Left ventricle myocardium inferior (tissue), 1 donor: ENCODE results near the gene CERK. TPM values are rescaled to one million over a fixed set of nuclear protein-coding genes. Genes with fewer than 3 reads are reported as not detected.

Source experiments
- DNase-seq: peaks from one replicate; pipeline ENCODE4 v3.0.0-alpha.2; 2020
- H3K27ac ChIP-seq: fragments of 200-600 bp; replicated peaks from 2 replicates; pipeline ENCODE4 v1.8.0; 2021
- H3K27me3 ChIP-seq: fragments of 200-600 bp; 2 replicates; pipeline ENCODE4 v1.8.0; 2021; ENCODE audit warnings: low read depth
- H3K36me3 ChIP-seq: fragments of 200-600 bp; 2 replicates; pipeline ENCODE4 v1.8.0; 2021
- H3K4me1 ChIP-seq: fragments of 200-600 bp; 2 replicates; pipeline ENCODE4 v1.8.0; 2021
- H3K4me3 ChIP-seq: fragments of 200-600 bp; 2 replicates; pipeline ENCODE4 v1.8.0; 2021; ENCODE audit warnings: mild to moderate bottlenecking, moderate library complexity
- H3K9me3 ChIP-seq: fragments of 200-600 bp; replicated peaks from 2 replicates; pipeline ENCODE4 v1.8.0; 2021
- intact Hi-C: fragments of 100-400 bp; cut with micrococcal nuclease; formaldehyde crosslinking; loops from one replicate; pipeline ENCODE4 v1.11.0; 2022
- total RNA-seq: library from RNA; stranded (reverse); fragmentation: NEBNext Ultra II Directional; extraction: Animal tissue kit (Norgen Biotek cat#: 25700); gene quantifications from one replicate; pipeline ENCODE4 v1.2.1, GENCODE V29; 2021
- TF ChIP-seq, protein P1 (sequence below): fragments of 200-600 bp; IDR thresholded peaks from 2 replicates; pipeline ENCODE4 v1.8.0; 2021; ENCODE audit warnings: antibody characterized with exemption, mild to moderate bottlenecking, borderline replicate concordance
- donor health status: DM: no; HTN: yes; CAD: no; lungs with severe emphysema.

CERK gene
- total RNA-seq, 1 donor from 2014 or later, result 76.9 TPM

- Histone ChIP-seq H3K4me3 (peak overlapping the region; percentile 56), H3K27me3 (no peaks in the 10 kb centered on the region), H3K4me1 (peaks cover 84% of the 10 kb centered on the region), H3K27ac (peak overlapping the region; percentile 76), H3K36me3 (peaks cover 54% of the 10 kb centered on the region), H3K9me3 (no peaks in the 10 kb centered on the region)
- TF ChIP-seq, protein P1, sequence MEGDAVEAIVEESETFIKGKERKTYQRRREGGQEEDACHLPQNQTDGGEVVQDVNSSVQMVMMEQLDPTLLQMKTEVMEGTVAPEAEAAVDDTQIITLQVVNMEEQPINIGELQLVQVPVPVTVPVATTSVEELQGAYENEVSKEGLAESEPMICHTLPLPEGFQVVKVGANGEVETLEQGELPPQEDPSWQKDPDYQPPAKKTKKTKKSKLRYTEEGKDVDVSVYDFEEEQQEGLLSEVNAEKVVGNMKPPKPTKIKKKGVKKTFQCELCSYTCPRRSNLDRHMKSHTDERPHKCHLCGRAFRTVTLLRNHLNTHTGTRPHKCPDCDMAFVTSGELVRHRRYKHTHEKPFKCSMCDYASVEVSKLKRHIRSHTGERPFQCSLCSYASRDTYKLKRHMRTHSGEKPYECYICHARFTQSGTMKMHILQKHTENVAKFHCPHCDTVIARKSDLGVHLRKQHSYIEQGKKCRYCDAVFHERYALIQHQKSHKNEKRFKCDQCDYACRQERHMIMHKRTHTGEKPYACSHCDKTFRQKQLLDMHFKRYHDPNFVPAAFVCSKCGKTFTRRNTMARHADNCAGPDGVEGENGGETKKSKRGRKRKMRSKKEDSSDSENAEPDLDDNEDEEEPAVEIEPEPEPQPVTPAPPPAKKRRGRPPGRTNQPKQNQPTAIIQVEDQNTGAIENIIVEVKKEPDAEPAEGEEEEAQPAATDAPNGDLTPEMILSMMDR, result no peak
- intact Hi-C loops, result loop anchor here (10.0 kb wide), 1 partner anchor 110 kb away; no protein-coding TSS in a partner anchor
- DNase-seq, result peak; percentile 66
Measured at GRCh38 chr22:46674367-46674781, 63.7 kb downstream of the CERK start.

GRCh38 chr22:46673662-46674236 lies 64.3 kb downstream of the CERK start:
- no peaks in the 10 kb centered on the region for H3K27me3 ChIP-seq
- peaks cover 78% of the 10 kb centered on the region for H3K4me1 ChIP-seq
- intact Hi-C loops, result loop anchor here (10.0 kb wide), 1 partner anchor 109 kb away; no protein-coding TSS in a partner anchor
- DNase-seq, result no peak
- TF ChIP-seq, protein P1, result no peak
- H3K27ac ChIP-seq, result peak overlapping the region; percentile 76
- H3K4me3 ChIP-seq, result peak overlapping the region; percentile 56
- H3K36me3 ChIP-seq, result peaks cover 60% of the 10 kb centered on the region
- H3K9me3 ChIP-seq, result no peaks in the 10 kb centered on the region

GRCh38 chr22:46673205-46673604 lies 64.8 kb downstream of the CERK start:
- no peak overlapping the region for H3K4me3 ChIP-seq
- peaks cover 75% of the 10 kb centered on the region for H3K4me1 ChIP-seq
- intact Hi-C loops, result loop anchor here (10.0 kb wide), 1 partner anchor 108 kb away; no protein-coding TSS in a partner anchor
- peak overlapping the region; percentile 76 for H3K27ac ChIP-seq
- TF ChIP-seq, protein P1, result no peak
- H3K36me3 ChIP-seq, result peaks cover 65% of the 10 kb centered on the region
- H3K9me3 ChIP-seq, result no peaks in the 10 kb centered on the region
- no peaks in the 10 kb centered on the region for H3K27me3 ChIP-seq
- DNase-seq, result no peak

- Histone ChIP-seq H3K27ac (peak overlapping the region; percentile 76), H3K36me3 (peaks cover 66% of the 10 kb centered on the region), H3K4me3 (no peak overlapping the region), H3K4me1 (peaks cover 70% of the 10 kb centered on the region), H3K27me3 (no peaks in the 10 kb centered on the region), H3K9me3 (no peaks in the 10 kb centered on the region)
- TF ChIP-seq, protein P1, result no peak
- DNase-seq, result no peak
- intact Hi-C loops, result loop anchor here (10.0 kb wide), 1 partner anchor 108 kb away; no protein-coding TSS in a partner anchor
Measured at GRCh38 chr22:46672731-46673130, 65.3 kb downstream of the CERK start.

DNA sequence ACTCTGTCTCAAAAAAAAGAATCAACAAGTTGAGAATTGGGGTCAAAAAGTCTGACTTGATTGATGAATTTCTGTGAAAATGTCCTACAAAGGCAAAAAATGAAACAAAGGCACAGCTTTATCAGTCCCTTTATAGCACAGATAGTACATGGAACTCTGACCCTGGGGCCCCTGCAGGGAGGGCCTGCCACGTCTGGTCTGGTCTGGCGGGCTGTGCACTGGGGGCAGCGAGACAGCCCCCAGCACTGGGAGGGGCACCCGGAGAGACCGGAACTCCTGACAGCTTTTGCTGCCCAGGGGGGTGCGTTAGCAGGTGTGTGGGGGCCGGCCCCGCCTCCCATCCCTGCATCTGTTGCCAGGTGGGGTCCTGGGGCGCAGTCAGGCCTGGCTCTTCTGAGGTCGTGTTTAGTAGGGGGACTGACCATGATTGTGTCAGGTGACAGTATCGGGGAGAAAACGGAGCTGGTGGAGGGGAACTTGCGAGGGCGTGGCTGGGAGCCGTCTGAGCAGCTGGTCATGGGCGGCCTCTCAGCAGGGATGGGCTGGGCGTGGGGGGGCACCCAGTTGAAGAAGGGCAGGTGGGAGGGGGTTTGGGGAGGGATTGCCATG lies 66.1 kb downstream of the CERK start:
- peaks cover 62% of the 10 kb centered on the region for H3K4me1 ChIP-seq
- no peaks in the 10 kb centered on the region for H3K27me3 ChIP-seq
- no peaks in the 10 kb centered on the region for H3K9me3 ChIP-seq
- intact Hi-C loops, result loop anchor here (10.0 kb wide), 1 partner anchor 107 kb away; no protein-coding TSS in a partner anchor
- no peak overlapping the region for H3K4me3 ChIP-seq
- TF ChIP-seq, protein P1, result no peak
- peaks cover 66% of the 10 kb centered on the region for H3K36me3 ChIP-seq
- DNase-seq, result no peak
- peak overlapping the region; percentile 61 for H3K27ac ChIP-seq
